Spleen (tissue), 11 donors: ENCODE results near the gene KCNJ4. TPM values are rescaled to one million over a fixed set of nuclear protein-coding genes. Genes with fewer than 3 reads are reported as not detected.

Experiments used
- DNase-seq: peaks from one replicate; pipeline ENCODE4 v3.0.0-alpha.2; 2020
- H3K27ac ChIP-seq, 8 donors: fragments of 200-600 bp; sonication (generic) in 7 of 8; 1 replicate in 4 of 8; 2 replicates in 4 of 8; pipeline versions ENCODE4 v1.5.0 to v1.8.0; 2016 to 2021; ENCODE audit warnings: inconsistent platforms in 4 of 8, mild to moderate bottlenecking in 4 of 8, moderate library complexity in 1 of 8
- H3K27me3 ChIP-seq, 7 donors: fragments of 200-600 bp; sonication (generic) in 6 of 7; replicated peaks in 1 of 7; 1 replicate in 4 of 7; 2 replicates in 3 of 7; pipeline versions ENCODE4 v1.5.0 to v1.8.0; 2016 to 2021; ENCODE audit warnings: inconsistent platforms in 3 of 7, mild to moderate bottlenecking in 1 of 7
- H3K36me3 ChIP-seq, 6 donors: fragments of 200-600 bp; sonication (generic) in 5 of 6; 1 replicate in 4 of 6; 2 replicates in 2 of 6; pipeline versions ENCODE4 v1.5.0 to v1.8.0; 2016 to 2021; ENCODE audit warnings: inconsistent platforms in 2 of 6
- H3K4me1 ChIP-seq, 6 donors: fragments of 200-600 bp; sonication (generic) in 5 of 6; 1 replicate in 3 of 6; 2 replicates in 3 of 6; pipeline versions ENCODE4 v1.5.0 to v1.8.0; 2016 to 2021; ENCODE audit warnings: inconsistent platforms in 3 of 6
- H3K4me3 ChIP-seq, 8 donors: fragments of 200-600 bp; sonication (generic) in 7 of 8; 1 replicate in 4 of 8; 2 replicates in 4 of 8; pipeline versions ENCODE4 v1.5.0 to v1.8.0; 2016 to 2021; ENCODE audit warnings: inconsistent platforms in 4 of 8, mild to moderate bottlenecking in 4 of 8, moderate library complexity in 2 of 8
- H3K9me3 ChIP-seq, 8 donors: fragments of 200-600 bp; sonication (generic) in 7 of 8; 1 replicate in 4 of 8; 2 replicates in 4 of 8; pipeline versions ENCODE4 v1.5.0 to v1.8.0; 2016 to 2021; ENCODE audit warnings: inconsistent platforms in 4 of 8
- CTCF ChIP-seq, 11 experiments: fragments of 200-600 bp in 7 of 11; fragments of 450-650 bp in 4 of 11; sonication (generic) in 4 of 11; IDR thresholded peaks in 8 of 11; conservative IDR thresholded peaks in 3 of 11; 1 replicate in 7 of 11; 2 replicates in 4 of 11; pipeline versions ENCODE4 v1.4.0 to v1.8.0; 2016 to 2021; ENCODE audit warnings: antibody characterized with exemption in 11 of 11, inconsistent platforms in 4 of 11, mild to moderate bottlenecking in 1 of 11
- POLR2A ChIP-seq, 3 donors: fragments of 450-650 bp; IDR thresholded peaks; one replicate each; pipeline ENCODE4 v1.5.1; 2017; ENCODE audit warnings: antibody characterized with exemption in 3 of 3, mild to moderate bottlenecking in 1 of 3
- POLR2AphosphoS5 ChIP-seq, 3 donors: sonication (generic); formaldehyde crosslinking; IDR thresholded peaks; one replicate each; pipeline ENCODE4 v1.5.1; 2017; ENCODE audit warnings: antibody characterized with exemption in 3 of 3
- WGBS, 5 donors: extraction: QIAGEN DNeasy Blood & Tissue Kit in 3 of 5; methylation state at CpG; one replicate each; pipeline versions ENCODE4 v1.1.5 to v1.1.7; 2013 to 2018; 5-methylcytosine and 5-hydroxymethylcytosine counted together
- intact Hi-C: fragments of 100-400 bp; cut with DNase I; formaldehyde crosslinking; loops from one replicate; pipeline ENCODE4 v1.15.0; 2023; ENCODE audit warnings: low total_unique reads
- polyA plus RNA-seq, 3 donors: library from polyadenylated mRNA; stranded (reverse); fragments of 200-250 nt; gene quantifications; one replicate each; pipeline ENCODE4 v1.2.1, GENCODE V29; 2013
- total RNA-seq, 7 donors: library from RNA; depleted of rRNA in 3 of 7; stranded (reverse); fragments of >200 nt in 3 of 7; fragmentation: NEBNext Ultra II Directional in 4 of 7; extraction: Animal tissue kit (Norgen Biotek cat#: 25700) in 4 of 7; gene quantifications; one replicate each; pipeline versions ENCODE4 v1.1.0 to v1.2.1, GENCODE V29; 2016 to 2021
- donor health status: healthy with polysubstance abuse.
- donor health status: DM: no; HTN: no; CAD: no; lungs with moderate emphysema.
- donor health status: DM: no; HTN: no; CAD: no.
- donor health status: Bipolar disorder and iron deficiency.
- donor health status: healthy.
- donor health status: DM: no; HTN: no; CAD: no.
- donor health status: DM: yes; HTN: yes; CAD: no.

KCNJ4 gene
- total and polyA plus RNA-seq, 10 donors, result not detected

- Histone ChIP-seq H3K4me1 (no peaks in the 10 kb centered on the region), H3K36me3 (no peaks in the 10 kb centered on the region), H3K9me3 (no peaks in the 10 kb centered on the region), H3K27me3 (peaks cover 0 to 6% (median 0%) of the 10 kb centered on the region in 7 donors), H3K27ac (no peak overlapping the region), H3K4me3 (no peak overlapping the region)
- 74 to 86% (median 80%) methylated on average over 18 of the region's 18 CpGs for WGBS, 5 donors
- no peak for DNase-seq
- TF ChIP-seq POLR2A (IDR thresholded peaks at IDR 0.05), result no peak
- TF ChIP-seq CTCF (IDR thresholded peaks at IDR 0.05 in 8 of 11, conservative IDR thresholded peaks at IDR 0.05 in 3 of 11), result no peak
- no peak for TF ChIP-seq POLR2AphosphoS5 (IDR thresholded peaks at IDR 0.05)
- intact Hi-C loops, result no loop called here
Observed at GRCh38 chr22:38423512-38424503, 31.2 kb downstream of the KCNJ4 start.

- Histone ChIP-seq H3K27ac (no peak overlapping the region), H3K36me3 (no peaks in the 10 kb centered on the region), H3K4me1 (no peaks in the 10 kb centered on the region), H3K27me3 (peaks cover 0 to 6% (median 0%) of the 10 kb centered on the region in 7 donors), H3K4me3 (no peak overlapping the region), H3K9me3 (no peaks in the 10 kb centered on the region)
- intact Hi-C loops, result no loop called here
- TF ChIP-seq POLR2AphosphoS5 (IDR thresholded peaks at IDR 0.05) (no peak), CTCF (IDR thresholded peaks at IDR 0.05 in 8 of 11, conservative IDR thresholded peaks at IDR 0.05 in 3 of 11) (no peak), POLR2A (IDR thresholded peaks at IDR 0.05) (no peak)
- no peak for DNase-seq
- 78 to 89% (median 80%) methylated on average over 17 to 21 of the region's 21 CpGs for WGBS, 5 donors
Observed at GRCh38 chr22:38422611-38423511, 32.1 kb downstream of the KCNJ4 start.

GRCh38 chr22:38420734-38421133 is 34.3 kb downstream of the KCNJ4 start:
- H3K4me3 ChIP-seq, result no peak overlapping the region
- intact Hi-C loops, result no loop called here
- no peaks in the 10 kb centered on the region for H3K4me1 ChIP-seq
- WGBS, 5 donors, result 83 to 93% (median 88%) methylated on average over 4 of the region's 4 CpGs
- DNase-seq, result no peak
- H3K36me3 ChIP-seq, result no peaks in the 10 kb centered on the region
- H3K9me3 ChIP-seq, result no peaks in the 10 kb centered on the region
- peaks cover 0 to 6% (median 0%) of the 10 kb centered on the region in 7 donors for H3K27me3 ChIP-seq
- no peak overlapping the region for H3K27ac ChIP-seq
- TF ChIP-seq POLR2A (IDR thresholded peaks at IDR 0.05), result no peak
- no peak for TF ChIP-seq POLR2AphosphoS5 (IDR thresholded peaks at IDR 0.05)
- no peak for TF ChIP-seq CTCF (IDR thresholded peaks at IDR 0.05 in 8 of 11, conservative IDR thresholded peaks at IDR 0.05 in 3 of 11)
